Measurements from ENCODE around the gene ABCA12.

The ABCA12 gene

GRCh38 chr2:215031321-215031720 lies 107.1 kb downstream of the ABCA12 start:
- in situ Hi-C loops (cut with MboI; ENCODE audit: low pct_unique_long_range_greater_than_20kb, low sequenced_read_pairs, unreplicated experiment), result no loop called here
- no peak for DNase-seq (ENCODE audit: low spot score)

GRCh38 chr2:215029936-215030335 lies 108.5 kb downstream of the ABCA12 start:
- in situ Hi-C loops (cut with MboI; ENCODE audit: low pct_unique_long_range_greater_than_20kb, low sequenced_read_pairs, unreplicated experiment), result no loop called here

More at GRCh38 chr2:215031321-215031720, 107.1 kb downstream of the ABCA12 start:
- no peak for TF ChIP-seq CTCF (IDR thresholded peaks at IDR 0.05; ENCODE audit: extremely low read depth, insufficient read depth, missing control alignments)

GRCh38 chr2:215028231-215028630 lies 110.2 kb downstream of the ABCA12 start:
- in situ Hi-C loops (cut with MboI; ENCODE audit: low pct_unique_long_range_greater_than_20kb, low sequenced_read_pairs, unreplicated experiment), result no loop called here
- TF ChIP-seq CTCF (IDR thresholded peaks at IDR 0.05; ENCODE audit: extremely low read depth, insufficient read depth, missing control alignments), result no peak
- DNase-seq (ENCODE audit: low spot score), result no peak

More at GRCh38 chr2:215029936-215030335, 108.5 kb downstream of the ABCA12 start:
- no peak for TF ChIP-seq CTCF (IDR thresholded peaks at IDR 0.05; ENCODE audit: extremely low read depth, insufficient read depth, missing control alignments)
- no peak for DNase-seq (ENCODE audit: low spot score)

- no peak for DNase-seq (ENCODE audit: low spot score)
- in situ Hi-C loops (cut with MboI; ENCODE audit: low pct_unique_long_range_greater_than_20kb, low sequenced_read_pairs, unreplicated experiment), result no loop called here
- no peak for TF ChIP-seq CTCF (IDR thresholded peaks at IDR 0.05; ENCODE audit: extremely low read depth, insufficient read depth, missing control alignments)
Measured at GRCh38 chr2:215027779-215028178, 110.6 kb downstream of the ABCA12 start.

GRCh38 chr2:215022910-215023309 lies 115.5 kb downstream of the ABCA12 start:
- in situ Hi-C loops (cut with MboI; ENCODE audit: low pct_unique_long_range_greater_than_20kb, low sequenced_read_pairs, unreplicated experiment), result no loop called here
- TF ChIP-seq CTCF (IDR thresholded peaks at IDR 0.05; ENCODE audit: extremely low read depth, insufficient read depth, missing control alignments), result no peak
- DNase-seq (ENCODE audit: low spot score), result no peak

GRCh38 chr2:215022418-215022817 lies 116.0 kb downstream of the ABCA12 start:
- peak; percentile 22 for DNase-seq (ENCODE audit: low spot score)
- in situ Hi-C loops (cut with MboI; ENCODE audit: low pct_unique_long_range_greater_than_20kb, low sequenced_read_pairs, unreplicated experiment), result no loop called here
- no peak for TF ChIP-seq CTCF (IDR thresholded peaks at IDR 0.05; ENCODE audit: extremely low read depth, insufficient read depth, missing control alignments)

- in situ Hi-C loops (cut with MboI; ENCODE audit: low pct_unique_long_range_greater_than_20kb, low sequenced_read_pairs, unreplicated experiment), result no loop called here
- no peak for TF ChIP-seq CTCF (IDR thresholded peaks at IDR 0.05; ENCODE audit: extremely low read depth, insufficient read depth, missing control alignments)
- DNase-seq (ENCODE audit: low spot score), result no peak
Measured at GRCh38 chr2:215020283-215020682, 118.1 kb downstream of the ABCA12 start.

All from GM13977 (cell line).